ENCODE results near the gene ICE2. TPM values are rescaled to one million over a fixed set of nuclear protein-coding genes. Genes with fewer than 3 reads are reported as not detected.

Gene ICE2
- total and polyA plus RNA-seq, 2 of the 4 experiments (the other 2 are of a cell fraction): 14.7 to 21.1 TPM

GRCh38 chr15:60421544-60421943 is 57.4 kb downstream of the ICE2 start:
- H3K79me1 ChIP-seq (ENCODE audit: low read depth in 1 of 2, low read length in 2 of 2): peaks cover 3 to 29% of the 10 kb centered on the region in 2 experiments
- in situ Hi-C loops (cut with MboI; ENCODE audit: low sequenced_read_pairs): no loop called here
- H4K20me1 ChIP-seq (ENCODE audit: insufficient read depth, low read length): no peaks in the 10 kb centered on the region
- POLR2A ChIA-PET (ENCODE audit: unreplicated experiment): interaction anchor here (0.6 to 1.0 kb wide), 2 partner anchors 23 to 25 kb away, joined by 3 read pairs; no protein-coding TSS in a partner anchor
- H3K9me1 ChIP-seq (ENCODE audit: insufficient read depth, low read length): peaks cover 3% of the 10 kb centered on the region
- H2BK15ac ChIP-seq (ENCODE audit: low read depth, low read length): no peak overlapping the region
- no peak overlapping the region for H3K9ac ChIP-seq (ENCODE audit: low read depth, low read length)
- ATAC-seq (ENCODE audit: low read depth) (peak; percentile 74), DNase-seq (peak; percentile 89)
- no peak for TF ChIP-seq BHLHE40 (IDR thresholded peaks at IDR 0.05; ENCODE audit: low read depth, low read length)
- peak; percentile 47; the same call in 1 of the 2 replicates for TF ChIP-seq CEBPB (IDR thresholded peaks at IDR 0.05; ENCODE audit: low read depth, low read length)
- no peak for TF ChIP-seq SMC3 (IDR thresholded peaks at IDR 0.05; ENCODE audit: low read depth, low read length)
- no peak for TF ChIP-seq CHD1 (IDR thresholded peaks at IDR 0.05; ENCODE audit: low read depth, low read length)
- no peak for TF ChIP-seq MAFK (IDR thresholded peaks at IDR 0.05; ENCODE audit: low read depth, low read length)
- peak; percentile 18; the same call in 1 of the 2 replicates for TF ChIP-seq FOS (IDR thresholded peaks at IDR 0.05; ENCODE audit: low read depth, low read length)
- TF ChIP-seq RAD21 (IDR thresholded peaks at IDR 0.05; ENCODE audit: low read length): no peak
- H2AK9ac ChIP-seq (replicated peaks; ENCODE audit: low read depth, low read length, poor library complexity): no peak overlapping the region
- H3K18ac ChIP-seq (ENCODE audit: low read depth, low read length): no peak overlapping the region
- intact Hi-C loops (cut with micrococcal nuclease): loop anchor here (1.0 kb wide), 1 partner anchor 19 kb away; no protein-coding TSS in a partner anchor
- dilution Hi-C loops (cut with HindIII; ENCODE audit: low sequenced_read_pairs, unreplicated experiment): no loop called here
- H3K56ac ChIP-seq (ENCODE audit: extremely low read depth, insufficient read depth, low read length): no peak overlapping the region
- no peaks in the 10 kb centered on the region for H3K9me3 ChIP-seq (ENCODE audit: control insufficient read depth, insufficient read depth, low read length)
- WGBS, 2 experiments (ENCODE audit: extremely low coverage in 2 of 2, insufficient read length in 1 of 2): no CpG with 5 or more reads among the region's 1 CpG
- H3K4me3 ChIP-seq (ENCODE audit: insufficient read depth, low read depth, low read length): no peak overlapping the region
- no peak overlapping the region for H2BK20ac ChIP-seq (ENCODE audit: low read depth, low read length)
- H3K23ac ChIP-seq (ENCODE audit: low read depth, low read length): no peak overlapping the region
- H3K4me2 ChIP-seq (ENCODE audit: low read depth, low read length): peak overlapping the region; percentile 2; the same call in 1 of the 2 replicates
- H2BK120ac ChIP-seq (ENCODE audit: low read depth, low read length): no peak overlapping the region
- H3K27me3 ChIP-seq (ENCODE audit: control insufficient read depth, insufficient read depth, low read length): no peaks in the 10 kb centered on the region
- no peak overlapping the region for H3K4ac ChIP-seq (ENCODE audit: low read depth, low read length)
- H3K36me3 ChIP-seq (ENCODE audit: control insufficient read depth, insufficient read depth, low read length): no peaks in the 10 kb centered on the region
- no TSS peak for BruUV-seq (replicated peaks)
- CTCF ChIA-PET: interaction anchor here (0.7 kb wide), 1 partner anchor 81 kb away, joined by 4 read pairs; no protein-coding TSS in a partner anchor
- H2AFZ ChIP-seq (replicated peaks; ENCODE audit: low read length, poor library complexity): no peak overlapping the region
- H3K4me1 ChIP-seq (ENCODE audit: control insufficient read depth, insufficient read depth, low read length): peaks cover 5% of the 10 kb centered on the region
- no peak overlapping the region for H2AK5ac ChIP-seq (ENCODE audit: low read depth, low read length)
- H4K8ac ChIP-seq (ENCODE audit: low read depth in 2 of 2, low read length in 2 of 2): no peak overlapping the region; a peak in 1 of 4 replicates
- H3K27ac ChIP-seq (ENCODE audit: insufficient read depth, low read length): no peak overlapping the region
- H3K14ac ChIP-seq (replicated peaks; ENCODE audit: low read depth, low read length): no peak overlapping the region
- H4K91ac ChIP-seq (ENCODE audit: insufficient read depth, low read depth, low read length): no peak overlapping the region
- H4K5ac ChIP-seq (ENCODE audit: low read depth, low read length): no peak overlapping the region
- H2BK5ac ChIP-seq (ENCODE audit: low read depth, low read length, poor library complexity, severe bottlenecking): peak overlapping the region; percentile 79

Data from IMR-90 (cell line).